Colonic mucosa (tissue), 4 donors: ENCODE measurements around the gene LRP1-AS. TPM values are rescaled to one million over a fixed set of nuclear protein-coding genes. Genes with fewer than 3 reads are reported as not detected.

ENCODE experiments used
- DNase-seq: peaks from one replicate; pipeline ENCODE4 v3.0.0-alpha.2; 2020
- H3K27ac ChIP-seq: fragments of 200-600 bp; one replicate; pipeline ENCODE4 v1.8.0; 2021
- H3K27me3 ChIP-seq: fragments of 200-600 bp; one replicate; pipeline ENCODE4 v1.8.0; 2021
- H3K36me3 ChIP-seq: fragments of 200-600 bp; one replicate; pipeline ENCODE4 v1.8.0; 2021
- H3K4me1 ChIP-seq: fragments of 200-600 bp; one replicate; pipeline ENCODE4 v1.8.0; 2021; ENCODE audit warnings: mild to moderate bottlenecking
- H3K4me3 ChIP-seq: fragments of 200-600 bp; one replicate; pipeline ENCODE4 v1.8.0; 2021
- H3K9ac ChIP-seq, 2 donors: one replicate each; pipeline ENCODE4 v1.7.0; 2013; ENCODE audit warnings: control low read depth in 2 of 2, low read depth in 2 of 2, low read length in 2 of 2
- H3K9me3 ChIP-seq: fragments of 200-600 bp; one replicate; pipeline ENCODE4 v1.8.0; 2021
- CTCF ChIP-seq: fragments of 200-600 bp; IDR thresholded peaks from one replicate; pipeline ENCODE4 v1.8.0; 2022; ENCODE audit warnings: antibody characterized with exemption, mild to moderate bottlenecking
- intact Hi-C: fragments of 100-400 bp; cut with DNase I; formaldehyde crosslinking; loops from one replicate; pipeline ENCODE4 v1.14.1; 2022
- total RNA-seq, 2 donors: library from RNA; stranded (reverse); fragmentation: NEBNext Ultra II Directional in 1 of 2; extraction: Animal tissue kit (Norgen Biotek cat#: 25700) in 1 of 2; gene quantifications; one replicate each; pipeline ENCODE4 v1.2.1, GENCODE V29; 2021
- donor health status: healthy.
- donor health status: DM: no; HTN: no; CAD: no.
- donor health status: DM: no; HTN: no; CAD: no.

Gene LRP1-AS
- total RNA-seq, 2 donors from 2014 or later: not detected

GRCh38 chr12:57166971-57167371 lies 19.6 kb upstream of the LRP1-AS start:
- H3K9ac ChIP-seq: no peak overlapping the region
- no peak for DNase-seq
- H3K4me1 ChIP-seq: no peaks in the 10 kb centered on the region
- intact Hi-C loops: no loop called here
- no peak for TF ChIP-seq CTCF
- H3K36me3 ChIP-seq: peaks cover 10% of the 10 kb centered on the region
- H3K9me3 ChIP-seq: no peaks in the 10 kb centered on the region
- no peak overlapping the region for H3K4me3 ChIP-seq
- H3K27ac ChIP-seq: no peak overlapping the region
- H3K27me3 ChIP-seq: no peaks in the 10 kb centered on the region

- DNase-seq: peak; percentile 61
- H3K36me3 ChIP-seq: peaks cover 10% of the 10 kb centered on the region
- H3K27me3 ChIP-seq: no peaks in the 10 kb centered on the region
- H3K4me1 ChIP-seq: no peaks in the 10 kb centered on the region
- TF ChIP-seq CTCF: no peak
- H3K27ac ChIP-seq: no peak overlapping the region
- no peak overlapping the region for H3K9ac ChIP-seq
- intact Hi-C loops: no loop called here
- H3K9me3 ChIP-seq: no peaks in the 10 kb centered on the region
- H3K4me3 ChIP-seq: no peak overlapping the region
Observed at GRCh38 chr12:57165741-57166140, 18.3 kb upstream of the LRP1-AS start.

- Histone ChIP-seq H3K36me3 (peaks cover 4% of the 10 kb centered on the region), H3K9ac (no peak overlapping the region), H3K27ac (no peak overlapping the region), H3K4me3 (no peak overlapping the region), H3K9me3 (no peaks in the 10 kb centered on the region), H3K4me1 (no peaks in the 10 kb centered on the region), H3K27me3 (no peaks in the 10 kb centered on the region)
- no peak for TF ChIP-seq CTCF
- intact Hi-C loops: no loop called here
- DNase-seq: no peak
Observed at GRCh38 chr12:57164966-57165625, 17.7 kb upstream of the LRP1-AS start.

GRCh38 chr12:57164454-57164853 lies 17.0 kb upstream of the LRP1-AS start:
- no peaks in the 10 kb centered on the region for H3K27me3 ChIP-seq
- no peak for TF ChIP-seq CTCF
- no peaks in the 10 kb centered on the region for H3K36me3 ChIP-seq
- no peak overlapping the region for H3K27ac ChIP-seq
- H3K9me3 ChIP-seq: no peaks in the 10 kb centered on the region
- H3K4me3 ChIP-seq: no peak overlapping the region
- DNase-seq: no peak
- intact Hi-C loops: no loop called here
- no peak overlapping the region for H3K9ac ChIP-seq
- H3K4me1 ChIP-seq: no peaks in the 10 kb centered on the region

- no peaks in the 10 kb centered on the region for H3K36me3 ChIP-seq
- no peak overlapping the region for H3K9ac ChIP-seq
- H3K9me3 ChIP-seq: no peaks in the 10 kb centered on the region
- no peak overlapping the region for H3K27ac ChIP-seq
- no peak for TF ChIP-seq CTCF
- no peaks in the 10 kb centered on the region for H3K4me1 ChIP-seq
- DNase-seq: no peak
- H3K4me3 ChIP-seq: no peak overlapping the region
- intact Hi-C loops: no loop called here
- no peaks in the 10 kb centered on the region for H3K27me3 ChIP-seq
Observed at GRCh38 chr12:57162553-57163125, 15.2 kb upstream of the LRP1-AS start.
